ENCODE results near the gene STIM2.

Gene STIM2

DNA sequence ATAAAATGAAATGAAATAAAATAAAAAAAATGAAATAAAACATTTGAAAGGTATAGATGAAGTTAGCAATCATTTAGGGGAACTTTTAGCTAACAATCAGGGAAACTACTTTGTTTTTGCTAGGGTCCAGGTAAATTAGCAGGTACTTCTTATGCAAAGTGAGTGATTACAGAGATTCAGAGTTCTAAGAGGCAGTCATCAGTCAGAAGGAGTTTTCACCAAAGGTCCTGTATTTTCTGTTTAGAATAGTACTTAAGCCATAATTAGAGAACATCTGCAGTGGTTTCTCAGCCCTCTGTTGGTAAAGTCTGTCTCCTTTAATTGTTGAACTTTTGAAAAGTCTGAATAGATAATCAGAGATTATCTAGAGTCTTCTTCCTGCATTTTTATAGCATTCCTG, 50.6 kb downstream of the STIM2 start:
- in situ Hi-C loops (cut with HindIII; ENCODE audit: low pct_ligation_motif_present, low sequenced_read_pairs) = no loop called here
- Histone ChIP-seq H3K4me3 (ENCODE audit: low read depth, low read length) (no peak overlapping the region), H3K36me3 (replicated peaks) (no peaks in the 10 kb centered on the region), H3K27ac (no peak overlapping the region), H3K27me3 (replicated peaks) (no peaks in the 10 kb centered on the region)
- no peak for DNase-seq
- TF ChIP-seq, protein P1, sequence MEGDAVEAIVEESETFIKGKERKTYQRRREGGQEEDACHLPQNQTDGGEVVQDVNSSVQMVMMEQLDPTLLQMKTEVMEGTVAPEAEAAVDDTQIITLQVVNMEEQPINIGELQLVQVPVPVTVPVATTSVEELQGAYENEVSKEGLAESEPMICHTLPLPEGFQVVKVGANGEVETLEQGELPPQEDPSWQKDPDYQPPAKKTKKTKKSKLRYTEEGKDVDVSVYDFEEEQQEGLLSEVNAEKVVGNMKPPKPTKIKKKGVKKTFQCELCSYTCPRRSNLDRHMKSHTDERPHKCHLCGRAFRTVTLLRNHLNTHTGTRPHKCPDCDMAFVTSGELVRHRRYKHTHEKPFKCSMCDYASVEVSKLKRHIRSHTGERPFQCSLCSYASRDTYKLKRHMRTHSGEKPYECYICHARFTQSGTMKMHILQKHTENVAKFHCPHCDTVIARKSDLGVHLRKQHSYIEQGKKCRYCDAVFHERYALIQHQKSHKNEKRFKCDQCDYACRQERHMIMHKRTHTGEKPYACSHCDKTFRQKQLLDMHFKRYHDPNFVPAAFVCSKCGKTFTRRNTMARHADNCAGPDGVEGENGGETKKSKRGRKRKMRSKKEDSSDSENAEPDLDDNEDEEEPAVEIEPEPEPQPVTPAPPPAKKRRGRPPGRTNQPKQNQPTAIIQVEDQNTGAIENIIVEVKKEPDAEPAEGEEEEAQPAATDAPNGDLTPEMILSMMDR (IDR thresholded peaks at IDR 0.05; ENCODE audit: low read depth, low read length, missing control alignments) = no peak

DNA sequence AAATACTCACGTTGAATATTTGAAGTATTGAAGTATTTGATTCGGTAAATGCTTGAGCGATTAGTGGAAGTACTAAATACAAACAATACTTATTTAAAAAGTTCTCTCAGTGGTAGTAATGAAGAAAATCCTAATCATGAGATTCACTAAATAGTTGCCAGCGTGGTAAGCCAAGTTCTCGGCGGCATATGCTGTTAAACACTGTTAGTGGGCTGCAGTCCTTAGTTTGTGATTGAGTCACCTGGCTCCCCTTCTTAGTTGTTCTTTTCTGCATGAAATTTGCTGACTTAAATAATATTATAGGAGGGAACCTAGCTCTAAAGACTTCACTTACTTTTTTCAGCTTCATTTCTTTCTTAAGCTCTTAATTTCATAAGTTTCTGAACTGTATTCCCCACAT, 51.4 kb downstream of the STIM2 start:
- TF ChIP-seq, protein P1 (IDR thresholded peaks at IDR 0.05; ENCODE audit: low read depth, low read length, missing control alignments) = no peak

DNA sequence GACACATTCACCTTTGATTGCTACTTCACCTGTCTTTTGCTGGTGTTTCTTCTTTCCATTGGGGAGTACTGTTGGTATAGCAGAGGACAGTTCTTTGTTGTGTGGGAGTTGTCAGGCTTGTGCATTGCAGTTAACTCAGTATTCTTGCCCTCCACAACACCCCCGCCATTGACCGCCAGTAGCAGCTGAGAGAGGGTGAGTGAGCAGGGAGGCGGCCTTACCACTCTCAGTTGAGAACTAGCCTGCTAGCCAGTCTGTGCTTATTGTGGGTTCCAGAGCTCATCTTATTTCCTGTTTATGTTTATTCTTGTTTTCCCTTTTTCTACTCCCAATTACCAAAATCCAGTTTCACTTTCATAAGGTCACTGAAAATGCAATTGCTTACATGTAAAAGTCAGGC, 52.2 kb downstream of the STIM2 start:
- H3K27me3 ChIP-seq (replicated peaks) = no peaks in the 10 kb centered on the region
- no peak for DNase-seq
- in situ Hi-C loops (cut with HindIII; ENCODE audit: low pct_ligation_motif_present, low sequenced_read_pairs) = no loop called here
- H3K27ac ChIP-seq = no peak overlapping the region
- H3K4me3 ChIP-seq (ENCODE audit: low read depth, low read length) = no peak overlapping the region
- TF ChIP-seq, protein P1 (IDR thresholded peaks at IDR 0.05; ENCODE audit: low read depth, low read length, missing control alignments) = no peak
- H3K36me3 ChIP-seq (replicated peaks) = no peaks in the 10 kb centered on the region

More for the DNA sequence above, 51.4 kb downstream of the STIM2 start:
- DNase-seq = no peak
- Histone ChIP-seq H3K36me3 (replicated peaks) (no peaks in the 10 kb centered on the region), H3K27ac (no peak overlapping the region), H3K4me3 (ENCODE audit: low read depth, low read length) (no peak overlapping the region), H3K27me3 (replicated peaks) (no peaks in the 10 kb centered on the region)
- in situ Hi-C loops (cut with HindIII; ENCODE audit: low pct_ligation_motif_present, low sequenced_read_pairs) = no loop called here

DNA sequence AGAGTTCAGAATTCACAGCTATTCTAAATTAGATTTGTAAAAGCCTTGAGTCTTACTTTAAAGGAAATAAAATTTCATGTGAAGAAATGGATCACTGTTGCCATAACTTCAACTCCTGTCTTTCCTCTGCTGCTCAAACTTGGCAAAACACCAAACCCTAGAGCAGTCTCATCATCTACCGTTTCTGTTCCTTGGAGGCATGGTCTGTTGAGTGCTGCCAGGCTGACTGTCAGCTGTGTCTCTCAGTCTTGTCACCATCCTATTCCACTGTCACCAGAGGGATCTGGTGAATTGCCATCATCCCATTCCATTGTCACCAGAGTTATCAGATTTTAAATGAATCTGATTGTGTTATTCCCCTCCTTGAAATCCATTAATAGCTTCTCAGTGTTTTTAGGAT, 55.6 kb downstream of the STIM2 start:
- H3K27ac ChIP-seq = no peak overlapping the region
- no peak overlapping the region for H3K4me3 ChIP-seq (ENCODE audit: low read depth, low read length)
- no peaks in the 10 kb centered on the region for H3K27me3 ChIP-seq (replicated peaks)
- H3K36me3 ChIP-seq (replicated peaks) = no peaks in the 10 kb centered on the region
- peak; percentile 8 for DNase-seq
- in situ Hi-C loops (cut with HindIII; ENCODE audit: low pct_ligation_motif_present, low sequenced_read_pairs) = no loop called here
- TF ChIP-seq, protein P1 (IDR thresholded peaks at IDR 0.05; ENCODE audit: low read depth, low read length, missing control alignments) = no peak

DNA sequence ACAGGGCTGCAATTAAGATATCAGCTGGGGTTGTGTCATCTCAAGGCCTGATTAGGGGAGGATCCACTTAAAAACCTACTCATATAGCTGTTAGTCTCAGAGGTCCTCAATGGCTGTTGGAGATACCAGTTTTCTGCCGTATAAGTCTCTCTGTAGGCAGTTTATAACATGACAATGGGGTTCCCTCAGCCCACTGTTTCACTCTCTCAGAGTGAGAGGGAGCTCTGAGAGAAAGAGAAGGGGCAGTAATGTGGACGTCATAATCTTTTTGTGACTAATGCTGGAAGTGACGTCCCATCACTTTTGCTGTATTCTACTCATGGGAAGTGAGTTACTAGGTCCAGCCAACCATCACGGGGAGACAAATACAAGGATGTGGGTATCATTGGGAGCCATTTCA, 70.3 kb downstream of the STIM2 start:
- DNase-seq = no peak
- no peak overlapping the region for H3K4me3 ChIP-seq (ENCODE audit: low read depth, low read length)
- in situ Hi-C loops (cut with HindIII; ENCODE audit: low pct_ligation_motif_present, low sequenced_read_pairs) = no loop called here
- TF ChIP-seq, protein P1 (IDR thresholded peaks at IDR 0.05; ENCODE audit: low read depth, low read length, missing control alignments) = no peak
- no peaks in the 10 kb centered on the region for H3K36me3 ChIP-seq (replicated peaks)
- H3K27ac ChIP-seq = no peak overlapping the region
- no peaks in the 10 kb centered on the region for H3K27me3 ChIP-seq (replicated peaks)

DNA sequence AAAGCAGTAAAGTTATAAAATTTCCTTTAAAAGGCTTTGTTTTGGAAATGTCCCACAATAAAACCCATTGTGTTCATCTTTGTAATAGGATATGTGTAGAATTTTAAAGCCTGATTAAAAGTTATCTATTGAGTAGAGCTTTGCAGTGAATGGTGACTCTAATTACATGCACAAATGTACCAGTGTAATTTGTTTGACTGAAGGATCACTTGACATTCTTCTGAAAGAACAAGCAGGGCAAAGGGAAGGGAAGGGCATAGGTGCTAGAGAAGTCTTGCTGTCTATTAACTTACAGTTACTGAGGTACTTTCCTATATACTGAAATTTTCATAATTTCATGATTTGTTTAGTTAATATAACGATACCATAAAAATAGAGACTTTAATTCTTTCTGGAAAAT, 70.8 kb downstream of the STIM2 start:
- in situ Hi-C loops (cut with HindIII; ENCODE audit: low pct_ligation_motif_present, low sequenced_read_pairs) = no loop called here
- H3K4me3 ChIP-seq (ENCODE audit: low read depth, low read length) = no peak overlapping the region
- DNase-seq = no peak
- no peaks in the 10 kb centered on the region for H3K36me3 ChIP-seq (replicated peaks)
- TF ChIP-seq, protein P1 (IDR thresholded peaks at IDR 0.05; ENCODE audit: low read depth, low read length, missing control alignments) = no peak
- no peaks in the 10 kb centered on the region for H3K27me3 ChIP-seq (replicated peaks)
- no peak overlapping the region for H3K27ac ChIP-seq
